GM12878 (cell line): ENCODE results near the gene ERFL. TPM values are rescaled to one million over a fixed set of nuclear protein-coding genes. Genes with fewer than 3 reads are reported as not detected.

ENCODE experiments used
- CHD4 ChIP-seq: fragments of 200-600 bp; sonication (generic); IDR thresholded peaks from 2 replicates; pipeline ENCODE4 v1.6.1; 2016; ENCODE audit warnings: mild to moderate bottlenecking
- CREB1 ChIP-seq: IDR thresholded peaks from 2 replicates; pipeline ENCODE4 v1.6.1; 2012; ENCODE audit warnings: low read depth, mild to moderate bottlenecking, inconsistent platforms
- CREM ChIP-seq: IDR thresholded peaks from 2 replicates; pipeline ENCODE4 v1.6.1; 2014; ENCODE audit warnings: antibody characterized with exemption, low read depth
- EGR1 ChIP-seq, 2 experiments: IDR thresholded peaks; 1 replicate in 1 of 2; 2 replicates in 1 of 2; pipeline ENCODE4 v1.6.1; 2011 to 2012; ENCODE audit warnings: low read depth in 2 of 2, low read length in 2 of 2, borderline replicate concordance in 1 of 2, mild to moderate bottlenecking in 1 of 2, moderate library complexity in 1 of 2
- ETV6 ChIP-seq, 2 experiments: fragments of 450-650 bp in 1 of 2; IDR thresholded peaks in 1 of 2; conservative IDR thresholded peaks in 1 of 2; 2 replicates each; pipeline ENCODE4 v1.6.1; 2014; ENCODE audit warnings: antibody characterized with exemption in 1 of 2, borderline replicate concordance in 1 of 2, low read depth in 1 of 2, mild to moderate bottlenecking in 1 of 2, moderate library complexity in 1 of 2
- FOXM1 ChIP-seq: IDR thresholded peaks from 2 replicates; pipeline ENCODE4 v1.6.1; 2012; ENCODE audit warnings: low read depth, mild to moderate bottlenecking, inconsistent platforms, low read length, moderate library complexity
- HCFC1 ChIP-seq: fragments of 150-350 bp; IDR thresholded peaks from 2 replicates; pipeline ENCODE4 v1.6.1; 2014; ENCODE audit warnings: low read length
- JUND ChIP-seq: IDR thresholded peaks from 2 replicates; pipeline ENCODE4 v1.6.1; 2012; ENCODE audit warnings: low read depth, mild to moderate bottlenecking, low read length, improper control_type of control experiment, moderate library complexity
- NR2F1 ChIP-seq: fragments of 450-650 bp; conservative IDR thresholded peaks from 2 replicates; pipeline ENCODE4 v1.6.1; 2017; ENCODE audit warnings: mild to moderate bottlenecking
- PAX5 ChIP-seq: IDR thresholded peaks from 2 replicates; pipeline ENCODE4 v1.6.1; 2011; ENCODE audit warnings: low read depth, low read length, borderline replicate concordance
- PAX8 ChIP-seq: fragments of 450-650 bp; IDR thresholded peaks from 2 replicates; pipeline ENCODE4 v1.6.1; 2017; ENCODE audit warnings: mild to moderate bottlenecking, moderate library complexity
- RAD51 ChIP-seq: fragments of 450-650 bp; IDR thresholded peaks from 2 replicates; pipeline ENCODE4 v1.6.1; 2016; ENCODE audit warnings: moderate library complexity, mild to moderate bottlenecking, inconsistent platforms
- SMARCA5 ChIP-seq: fragments of 450-650 bp; IDR thresholded peaks from 2 replicates; pipeline ENCODE4 v1.6.1; 2017; ENCODE audit warnings: mild to moderate bottlenecking
- SRF ChIP-seq, 2 experiments: IDR thresholded peaks; 2 replicates each; pipeline ENCODE4 v1.6.1; 2011; ENCODE audit warnings: low read depth in 2 of 2, low read length in 2 of 2, mild to moderate bottlenecking in 1 of 2, moderate library complexity in 1 of 2
- SUZ12 ChIP-seq: fragments of 200-600 bp; sonication (generic); IDR thresholded peaks from one replicate; pipeline ENCODE4 v1.6.1; 2018; ENCODE audit warnings: antibody characterized with exemption, mild to moderate bottlenecking; ENCODE audit not compliant: unreplicated experiment
- ZBTB11 ChIP-seq: fragments of 450-650 bp; formaldehyde crosslinking; IDR thresholded peaks from 2 replicates; pipeline ENCODE4 v1.5.0; 2022; ENCODE audit warnings: mild to moderate bottlenecking, missing genetic modification characterization
- ZNF207 ChIP-seq: fragments of 450-650 bp; IDR thresholded peaks from 2 replicates; pipeline ENCODE4 v1.6.1; 2014; ENCODE audit warnings: antibody characterized with exemption, mild to moderate bottlenecking, borderline replicate concordance
- ZNF622 ChIP-seq: fragments of 450-650 bp; IDR thresholded peaks from 2 replicates; pipeline ENCODE4 v1.6.1; 2017; ENCODE audit warnings: mild to moderate bottlenecking, inconsistent platforms
- ZSCAN29 ChIP-seq: fragments of 450-650 bp; IDR thresholded peaks from 2 replicates; pipeline ENCODE4 v1.6.1; 2017; ENCODE audit warnings: mild to moderate bottlenecking, moderate library complexity
- polyA plus RNA-seq, 11 experiments: library from polyadenylated mRNA; depleted of rRNA in 4 of 11; unstranded in 6 of 11; stranded (reverse) in 5 of 11; fragments of >200 nt; fragmentation: Nextera tagmentation in 4 of 11; fragmentation: Illumina TruSeq in 1 of 11; extraction: Ambion mirVana in 4 of 11; extraction: Trizol in 1 of 11; gene quantifications; 1 replicate in 1 of 11; 2 replicates in 10 of 11; pipeline versions ENCODE4 v1.2.1 to v1.2.3, GENCODE V29; 2011 to 2016; ENCODE audit warnings: inconsistent platforms in 2 of 11, missing spikeins in 2 of 11, low read depth in 1 of 11
- total RNA-seq, 4 experiments: library from RNA; depleted of rRNA in 3 of 4; stranded (reverse); fragments of >200 nt in 3 of 4; fragmentation: Illumina TruSeq in 1 of 4; extraction: Trizol in 1 of 4; gene quantifications; 2 replicates each; pipeline versions ENCODE4 v1.2.1 to v1.2.3, GENCODE V29; 2013 to 2021
- TF ChIP-seq, protein P1 (sequence below): IDR thresholded peaks from 2 replicates; pipeline ENCODE4 v1.6.1; 2012; ENCODE audit warnings: low read depth, low read length, improper control_type of control experiment
- TF ChIP-seq, protein P2 (sequence below): fragments of 450-650 bp; IDR thresholded peaks from 2 replicates; pipeline ENCODE4 v1.6.1; 2017; ENCODE audit warnings: low read depth, mild to moderate bottlenecking, moderate library complexity
- TF ChIP-seq, protein P3 (sequence below): fragments of 450-650 bp; IDR thresholded peaks from 2 replicates; pipeline ENCODE4 v1.6.1; 2017; ENCODE audit warnings: mild to moderate bottlenecking, low read depth, inconsistent platforms; ENCODE audit not compliant: poor library complexity, severe bottlenecking

Gene ERFL
- total and polyA plus RNA-seq, 10 of the 15 experiments (the other 5 are each of a cell fraction or from before 2014, with no cell fraction given) = 0.04 to 0.10 (median 0.05) TPM; not detected in 7

- TF ChIP-seq, protein P1, sequence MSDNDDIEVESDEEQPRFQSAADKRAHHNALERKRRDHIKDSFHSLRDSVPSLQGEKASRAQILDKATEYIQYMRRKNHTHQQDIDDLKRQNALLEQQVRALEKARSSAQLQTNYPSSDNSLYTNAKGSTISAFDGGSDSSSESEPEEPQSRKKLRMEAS = no peak
- peak in 1 of 2 experiments; percentile 80; a peak in 2 of 3 replicates for TF ChIP-seq EGR1 (IDR thresholded peaks at IDR 0.05; ENCODE audit: borderline replicate concordance in 1 of 2, low read depth in 2 of 2, low read length in 2 of 2)
- TF ChIP-seq RAD51 = no peak
- no peak for TF ChIP-seq HCFC1
- peak; percentile 36; the same call in 1 of the 2 replicates for TF ChIP-seq JUND
- no peak; the same call in 1 of the 2 replicates for TF ChIP-seq SMARCA5
- TF ChIP-seq ZSCAN29 = no peak
- TF ChIP-seq, protein P2, sequence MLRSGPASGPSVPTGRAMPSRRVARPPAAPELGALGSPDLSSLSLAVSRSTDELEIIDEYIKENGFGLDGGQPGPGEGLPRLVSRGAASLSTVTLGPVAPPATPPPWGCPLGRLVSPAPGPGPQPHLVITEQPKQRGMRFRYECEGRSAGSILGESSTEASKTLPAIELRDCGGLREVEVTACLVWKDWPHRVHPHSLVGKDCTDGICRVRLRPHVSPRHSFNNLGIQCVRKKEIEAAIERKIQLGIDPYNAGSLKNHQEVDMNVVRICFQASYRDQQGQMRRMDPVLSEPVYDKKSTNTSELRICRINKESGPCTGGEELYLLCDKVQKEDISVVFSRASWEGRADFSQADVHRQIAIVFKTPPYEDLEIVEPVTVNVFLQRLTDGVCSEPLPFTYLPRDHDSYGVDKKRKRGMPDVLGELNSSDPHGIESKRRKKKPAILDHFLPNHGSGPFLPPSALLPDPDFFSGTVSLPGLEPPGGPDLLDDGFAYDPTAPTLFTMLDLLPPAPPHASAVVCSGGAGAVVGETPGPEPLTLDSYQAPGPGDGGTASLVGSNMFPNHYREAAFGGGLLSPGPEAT = peak; percentile 93
- TF ChIP-seq, protein P3, sequence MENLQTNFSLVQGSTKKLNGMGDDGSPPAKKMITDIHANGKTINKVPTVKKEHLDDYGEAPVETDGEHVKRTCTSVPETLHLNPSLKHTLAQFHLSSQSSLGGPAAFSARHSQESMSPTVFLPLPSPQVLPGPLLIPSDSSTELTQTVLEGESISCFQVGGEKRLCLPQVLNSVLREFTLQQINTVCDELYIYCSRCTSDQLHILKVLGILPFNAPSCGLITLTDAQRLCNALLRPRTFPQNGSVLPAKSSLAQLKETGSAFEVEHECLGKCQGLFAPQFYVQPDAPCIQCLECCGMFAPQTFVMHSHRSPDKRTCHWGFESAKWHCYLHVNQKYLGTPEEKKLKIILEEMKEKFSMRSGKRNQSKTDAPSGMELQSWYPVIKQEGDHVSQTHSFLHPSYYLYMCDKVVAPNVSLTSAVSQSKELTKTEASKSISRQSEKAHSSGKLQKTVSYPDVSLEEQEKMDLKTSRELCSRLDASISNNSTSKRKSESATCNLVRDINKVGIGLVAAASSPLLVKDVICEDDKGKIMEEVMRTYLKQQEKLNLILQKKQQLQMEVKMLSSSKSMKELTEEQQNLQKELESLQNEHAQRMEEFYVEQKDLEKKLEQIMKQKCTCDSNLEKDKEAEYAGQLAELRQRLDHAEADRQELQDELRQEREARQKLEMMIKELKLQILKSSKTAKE = peak; percentile 42
- peak; percentile 77; the same call in 1 of the 2 replicates for TF ChIP-seq CREM
- peak; percentile 69 for TF ChIP-seq PAX5
- TF ChIP-seq ZNF622 = no peak
- TF ChIP-seq ETV6 (conservative IDR thresholded peaks at IDR 0.05 in 1 of 2, IDR thresholded peaks at IDR 0.05 in 1 of 2; ENCODE audit: borderline replicate concordance in 1 of 2, low read depth in 1 of 2) = peak in 1 of 2 experiments; percentile 90; a peak in 2 of 4 replicates
- TF ChIP-seq ZBTB11 = no peak
- TF ChIP-seq SRF (IDR thresholded peaks at IDR 0.05; ENCODE audit: low read depth in 2 of 2, low read length in 2 of 2) = no peak
- peak; percentile 49 for TF ChIP-seq FOXM1
- no peak for TF ChIP-seq SUZ12
- 0 out of 2 replicates have a peak, but pooled peaks have one; percentile 59 for TF ChIP-seq CREB1
- peak; percentile 96 for TF ChIP-seq NR2F1
- TF ChIP-seq CHD4 = no peak
- no peak for TF ChIP-seq ZNF207
- TF ChIP-seq PAX8 = no peak
Measured at GRCh38 chr19:41871573-41872383, 56.5 kb downstream of the ERFL start (continued).
